ENCODE data around the gene KRTAP19-5.
"Not testable (repeated sequence)": the region's sequence is repeated elsewhere in the genome, so short reads cannot be mapped to it uniquely, and the experiment has no call there.

The KRTAP19-5 gene

GRCh38 chr21:30502041-30502440, at the start of gene KRTAP19-5:
Gene KRTAP19-5, minus strand, starts transcription at chr21:30502141. Its CDS starts 51 bp downstream, at chr21:30502090.
- no peak for DNase-seq

DNA sequence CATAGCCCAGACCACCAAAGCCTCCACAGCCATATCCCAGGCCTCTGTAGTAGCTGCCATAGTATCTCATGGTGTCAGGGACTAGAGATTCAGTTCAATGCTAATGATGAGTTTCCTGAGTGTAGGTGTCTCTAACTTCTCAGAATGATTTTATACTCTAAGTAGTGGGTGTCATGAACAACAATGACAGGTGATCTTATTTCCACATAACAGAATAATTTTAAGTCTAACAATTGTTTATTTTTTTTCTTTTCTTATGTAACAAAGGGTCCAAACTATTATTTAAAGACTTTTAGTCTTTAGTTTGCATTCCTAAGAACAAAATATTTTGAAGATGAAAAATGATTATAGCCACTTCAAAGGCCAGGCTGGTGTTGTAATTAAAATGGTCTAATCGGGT, 39.8 kb upstream of the KRTAP19-5 start, which contains the start of gene KRTAP19-6:
KRTAP19-6 (minus strand) TSS at position 101 of the 400 bp plus-strand sequence; CDS start at position 70, 31 bp downstream.
- no peak for DNase-seq

DNA sequence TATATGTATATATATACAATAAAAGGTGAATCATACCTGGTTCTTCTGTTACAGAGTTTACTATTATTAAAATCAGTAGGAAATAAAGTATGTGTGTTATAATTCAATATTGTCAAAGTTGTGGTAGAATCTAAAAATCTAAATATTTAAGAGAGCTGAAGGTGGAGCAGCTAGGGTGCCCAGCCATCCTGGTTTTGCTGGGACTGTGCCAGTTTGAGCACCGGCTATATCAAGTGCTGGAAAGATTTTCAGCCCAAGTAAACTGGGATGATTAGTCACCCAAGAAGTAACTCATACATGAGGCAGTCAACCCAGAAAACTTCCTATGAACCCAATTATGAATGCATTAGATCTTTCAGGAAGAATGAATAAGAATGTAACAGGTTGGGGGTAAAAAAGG, 16.9 kb upstream of the KRTAP19-5 start:
- DNase-seq: no peak

DNA sequence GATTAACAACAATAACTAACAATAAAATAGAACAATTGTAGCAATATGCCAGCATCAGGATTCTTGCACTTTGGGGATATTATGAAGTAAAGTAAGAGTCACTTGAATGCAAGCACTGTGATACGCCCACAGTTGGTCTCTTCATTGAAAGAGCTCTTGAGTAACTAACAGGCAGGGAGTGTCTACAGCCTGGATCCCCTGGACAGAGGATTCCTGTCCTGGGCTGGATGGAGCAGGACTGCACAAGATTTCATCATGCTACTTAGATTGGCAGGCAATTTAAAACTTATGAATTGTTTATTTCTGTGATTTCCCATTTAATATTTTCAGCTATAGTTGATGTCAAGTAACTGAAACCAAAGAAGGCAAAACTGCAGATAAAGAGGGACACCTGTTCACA, 13.7 kb upstream of the KRTAP19-5 start:
- DNase-seq: no peak

GRCh38 chr21:30505621-30506205, 3.8 kb upstream of the KRTAP19-5 start:
- DNase-seq: not testable (repeated sequence)

GRCh38 chr21:30497065-30497464, 4.9 kb downstream of the KRTAP19-5 start, which contains the start of gene KRTAP19-4:
Gene KRTAP19-4, minus strand, starts transcription at chr21:30497165. Its CDS starts 55 bp downstream, at chr21:30497110.
- DNase-seq: no peak

DNA sequence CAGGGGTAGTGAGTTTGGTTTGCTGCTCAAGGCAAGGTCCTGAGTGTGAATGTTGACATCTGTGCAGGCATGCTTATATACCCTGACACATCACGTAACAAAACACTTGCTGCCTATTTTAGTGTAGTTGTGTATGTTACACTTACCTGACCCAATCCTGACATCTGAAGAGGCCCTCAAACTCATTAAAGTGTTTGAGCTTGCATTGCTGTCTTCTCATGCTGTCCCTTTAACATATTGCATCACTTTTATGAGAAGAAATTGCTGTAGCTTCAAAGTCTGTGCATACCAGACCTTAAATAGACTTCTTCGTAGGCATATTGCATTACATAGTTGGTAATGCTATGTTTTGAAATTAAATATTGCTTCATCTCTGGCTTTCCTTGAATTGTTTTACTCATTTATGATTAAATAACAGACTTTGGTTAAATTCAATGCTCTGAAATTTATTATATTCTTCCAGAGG, 9.9 kb downstream of the KRTAP19-5 start, which contains the start of gene KRTAP19-3:
KRTAP19-3 (minus strand) TSS at position 51 of the 466 bp plus-strand sequence. CDS start 56 bp downstream, outside the sequence.
- DNase-seq: no peak

GRCh38 chr21:30487336-30487735, 14.6 kb downstream of the KRTAP19-5 start, which contains the start of gene KRTAP19-2:
Gene KRTAP19-2, minus strand, starts transcription at chr21:30487436. Its CDS starts 88 bp downstream, at chr21:30487348.
- no peak for DNase-seq

GRCh38 chr21:30486180-30486579, 15.8 kb downstream of the KRTAP19-5 start:
- DNase-seq: no peak

GRCh38 chr21:30482130-30482529, 19.8 kb downstream of the KRTAP19-5 start:
- no peak for DNase-seq

- DNase-seq: no peak
Measured at GRCh38 chr21:30480145-30480544, 21.8 kb downstream of the KRTAP19-5 start, which contains the start of gene KRTAP19-1. Gene KRTAP19-1, minus strand, starts transcription at chr21:30480367. Its CDS starts 50 bp downstream, at chr21:30480317.

DNA sequence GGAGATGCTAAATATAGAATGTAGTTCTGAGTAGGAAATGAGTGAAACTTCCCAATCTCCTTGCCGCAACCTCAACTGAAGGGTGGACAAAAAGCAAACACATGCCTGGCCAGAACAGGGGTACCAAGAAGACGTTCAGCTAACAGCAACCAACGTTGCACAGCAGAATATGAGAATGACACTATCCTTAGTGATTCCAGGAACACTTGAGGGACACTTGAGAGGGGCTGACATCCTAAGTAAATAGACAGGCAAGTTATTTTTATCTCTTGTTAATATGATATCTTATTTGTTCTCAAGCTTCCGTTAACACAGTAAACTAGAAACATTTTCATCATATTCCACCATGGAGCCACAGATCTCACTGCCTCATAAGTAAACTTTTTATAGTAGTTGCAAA, 22.7 kb downstream of the KRTAP19-5 start:
- no peak for DNase-seq

GRCh38 chr21:30478004-30478403, 23.9 kb downstream of the KRTAP19-5 start:
- DNase-seq: no peak

GRCh38 chr21:30468900-30469714, 32.8 kb downstream of the KRTAP19-5 start:
- DNase-seq: no peak

- no peak for DNase-seq
Measured at GRCh38 chr21:30463713-30464112, 38.2 kb downstream of the KRTAP19-5 start.
